HEK293 (cell line): ENCODE measurements around the gene DENND4B.
A peak's percentile ranks its signal among the peaks of the same experiment; 100 is the strongest.

Experiments
- AEBP2 ChIP-seq: fragments of 450-650 bp; formaldehyde crosslinking; IDR thresholded peaks from 2 replicates; pipeline ENCODE4 v1.5.1; 2016; ENCODE audit warnings: missing biosample characterization, missing genetic modification characterization, borderline replicate concordance
- ATF2 ChIP-seq: fragments of 450-650 bp; formaldehyde crosslinking; IDR thresholded peaks from 2 replicates; pipeline ENCODE4 v1.5.1; 2016; ENCODE audit warnings: missing biosample characterization, missing genetic modification characterization, low read depth
- PATZ1 ChIP-seq: fragments of 450-650 bp; formaldehyde crosslinking; IDR thresholded peaks from 2 replicates; pipeline ENCODE4 v1.5.1; 2016; ENCODE audit warnings: missing biosample characterization, missing genetic modification characterization
- PRDM2 ChIP-seq: fragments of 450-650 bp; formaldehyde crosslinking; IDR thresholded peaks from 2 replicates; pipeline ENCODE4 v1.5.1; 2016; ENCODE audit warnings: missing biosample characterization, missing genetic modification characterization, borderline replicate concordance
- SCRT2 ChIP-seq: fragments of 450-650 bp; formaldehyde crosslinking; IDR thresholded peaks from 2 replicates; pipeline ENCODE4 v1.5.1; 2016; ENCODE audit warnings: missing biosample characterization, missing genetic modification characterization
- ZBTB6 ChIP-seq: fragments of 450-650 bp; formaldehyde crosslinking; IDR thresholded peaks from 2 replicates; pipeline ENCODE4 v1.5.1; 2017; ENCODE audit warnings: missing biosample characterization, missing genetic modification characterization
- ZNF138 ChIP-seq: fragments of 450-650 bp; formaldehyde crosslinking; IDR thresholded peaks from 2 replicates; pipeline ENCODE4 v1.5.1; 2016; ENCODE audit warnings: missing biosample characterization, missing genetic modification characterization, borderline replicate concordance
- ZNF221 ChIP-seq: fragments of 450-650 bp; formaldehyde crosslinking; IDR thresholded peaks from 2 replicates; pipeline ENCODE4 v1.5.1; 2017; ENCODE audit warnings: missing biosample characterization, missing genetic modification characterization, borderline replicate concordance
- ZNF26 ChIP-seq: fragments of 450-650 bp; formaldehyde crosslinking; IDR thresholded peaks from 2 replicates; pipeline ENCODE4 v1.5.1; 2016; ENCODE audit warnings: missing biosample characterization, missing genetic modification characterization
- ZNF324 ChIP-seq: fragments of 450-650 bp; formaldehyde crosslinking; IDR thresholded peaks from 2 replicates; pipeline ENCODE4 v1.5.1; 2016; ENCODE audit warnings: missing biosample characterization, missing genetic modification characterization
- ZNF398 ChIP-seq: fragments of 450-650 bp; formaldehyde crosslinking; IDR thresholded peaks from 2 replicates; pipeline ENCODE4 v1.5.1; 2017; ENCODE audit warnings: missing biosample characterization, missing genetic modification characterization
- ZNF426 ChIP-seq: fragments of 450-650 bp; formaldehyde crosslinking; IDR thresholded peaks from 2 replicates; pipeline ENCODE4 v1.5.1; 2017; ENCODE audit warnings: missing biosample characterization, missing genetic modification characterization, mild to moderate bottlenecking, inconsistent platforms, moderate library complexity
- ZNF433 ChIP-seq: fragments of 450-650 bp; formaldehyde crosslinking; IDR thresholded peaks from 2 replicates; pipeline ENCODE4 v1.5.1; 2016; ENCODE audit warnings: missing biosample characterization, missing genetic modification characterization, low read depth
- ZNF558 ChIP-seq: fragments of 450-650 bp; formaldehyde crosslinking; IDR thresholded peaks from 2 replicates; pipeline ENCODE4 v1.5.1; 2016; ENCODE audit warnings: missing biosample characterization, missing genetic modification characterization
- ZNF561 ChIP-seq: fragments of 450-650 bp; IDR thresholded peaks from 2 replicates; pipeline ENCODE4 v1.5.1; 2018; ENCODE audit warnings: missing biosample characterization, missing genetic modification characterization, borderline replicate concordance
- ZNF580 ChIP-seq: fragments of 450-650 bp; formaldehyde crosslinking; IDR thresholded peaks from 2 replicates; pipeline ENCODE4 v1.5.1; 2016; ENCODE audit warnings: missing biosample characterization, missing genetic modification characterization
- ZNF585B ChIP-seq: fragments of 450-650 bp; formaldehyde crosslinking; IDR thresholded peaks from 2 replicates; pipeline ENCODE4 v1.5.1; 2016; ENCODE audit warnings: missing biosample characterization, missing genetic modification characterization
- ZNF639 ChIP-seq: fragments of 450-650 bp; formaldehyde crosslinking; IDR thresholded peaks from 2 replicates; pipeline ENCODE4 v1.5.1; 2016; ENCODE audit warnings: missing biosample characterization, missing genetic modification characterization
- ZNF707 ChIP-seq: fragments of 450-650 bp; formaldehyde crosslinking; IDR thresholded peaks from 2 replicates; pipeline ENCODE4 v1.5.1; 2016; ENCODE audit warnings: missing biosample characterization, missing genetic modification characterization
- ZSCAN30 ChIP-seq: fragments of 450-650 bp; IDR thresholded peaks from 2 replicates; pipeline ENCODE4 v1.5.1; 2018; ENCODE audit warnings: missing biosample characterization, mild to moderate bottlenecking, missing genetic modification characterization, moderate library complexity

DENND4B gene

GRCh38 chr1:153963030-153963849 lies 16.7 kb upstream of the DENND4B start, which contains the start of gene SLC39A1 (continued):
- no peak for TF ChIP-seq PRDM2
- peak; percentile 89 for TF ChIP-seq ZNF398 (tag by site-specific recombination)
- TF ChIP-seq ZBTB6 (tag by site-specific recombination), result 0 out of 2 replicates have a peak, but pooled peaks have one; percentile 38
- TF ChIP-seq SCRT2 (tag by site-specific recombination), result no peak
- peak; percentile 53; the same call in 1 of the 2 replicates for TF ChIP-seq ZSCAN30 (tag by site-specific recombination)
- peak; percentile 87 for TF ChIP-seq PATZ1 (tag by site-specific recombination)
- peak; percentile 97 for TF ChIP-seq ATF2 (tag by site-specific recombination)
- no peak for TF ChIP-seq ZNF639 (tag by site-specific recombination)
- no peak for TF ChIP-seq ZNF561 (tag by site-specific recombination)
- no peak for TF ChIP-seq ZNF221 (tag by site-specific recombination)
- TF ChIP-seq ZNF324, result no peak
- no peak for TF ChIP-seq AEBP2 (tag by site-specific recombination)
- no peak for TF ChIP-seq ZNF558
- TF ChIP-seq ZNF707 (tag by site-specific recombination), result no peak
- TF ChIP-seq ZNF580, result no peak
- TF ChIP-seq ZNF585B (tag by site-specific recombination), result no peak
- TF ChIP-seq ZNF138 (tag by site-specific recombination), result no peak
- no peak for TF ChIP-seq ZNF426
- no peak for TF ChIP-seq ZNF433 (tag by site-specific recombination)
- TF ChIP-seq ZNF26 (tag by site-specific recombination), result no peak
